GM12874 (cell line): Measurements from ENCODE around the gene UQCC3.

Experiments used
- CTCF ChIP-seq: IDR thresholded peaks from 2 replicates; pipeline ENCODE4 v1.5.1; 2011; ENCODE audit warnings: low read depth, mild to moderate bottlenecking, control low read depth, low read length, moderate library complexity; ENCODE audit not compliant: insufficient read depth

Gene UQCC3

GRCh38 chr11:62646825-62647608 lies 24.5 kb upstream of the UQCC3 start:
- no peak for TF ChIP-seq CTCF

GRCh38 chr11:62647609-62648005 lies 23.9 kb upstream of the UQCC3 start:
- TF ChIP-seq CTCF = no peak

GRCh38 chr11:62648185-62648966 lies 23.1 kb upstream of the UQCC3 start:
- TF ChIP-seq CTCF = no peak

- TF ChIP-seq CTCF = no peak
Observed at GRCh38 chr11:62648967-62649364, 22.5 kb upstream of the UQCC3 start.

- no peak for TF ChIP-seq CTCF
Observed at GRCh38 chr11:62649486-62649885, 22.0 kb upstream of the UQCC3 start.

GRCh38 chr11:62652161-62653006 lies 19.1 kb upstream of the UQCC3 start:
- TF ChIP-seq CTCF = no peak

- no peak for TF ChIP-seq CTCF
Observed at GRCh38 chr11:62654297-62654696, 17.2 kb upstream of the UQCC3 start.
